ENCODE results near the gene NNT.

GRCh38 chr5:43590700-43591099, 12.3 kb upstream of the NNT start:
- no peak for TF ChIP-seq POLR2A (IDR thresholded peaks at IDR 0.05)
- TF ChIP-seq CTCF (IDR thresholded peaks at IDR 0.05): no peak

All from heart left ventricle (tissue), 13 donors.